ENCODE measurements around the gene LSM11.

- TF ChIP-seq MXI1 (IDR thresholded peaks at IDR 0.05; ENCODE audit: borderline replicate concordance, low read depth, low read length) (no peak), NFE2L2 (IDR thresholded peaks at IDR 0.05; ENCODE audit: low read depth, low read length) (no peak), POLR2A (IDR thresholded peaks at IDR 0.05; ENCODE audit: low read depth, low read length) (no peak), MAFK (IDR thresholded peaks at IDR 0.05; ENCODE audit: low read depth, low read length) (no peak), RAD21 (IDR thresholded peaks at IDR 0.05; ENCODE audit: low read length) (no peak), RFX5 (IDR thresholded peaks at IDR 0.05; ENCODE audit: low read depth, low read length) (no peak), CEBPB (IDR thresholded peaks at IDR 0.05; ENCODE audit: low read depth, low read length) (no peak), FOS (IDR thresholded peaks at IDR 0.05; ENCODE audit: low read depth, low read length) (no peak), SMC3 (IDR thresholded peaks at IDR 0.05; ENCODE audit: low read depth, low read length) (no peak), MAZ (IDR thresholded peaks at IDR 0.05; ENCODE audit: borderline replicate concordance, low read depth, low read length) (no peak), RCOR1 (IDR thresholded peaks at IDR 0.05; ENCODE audit: insufficient replicate concordance, low read length) (no peak)
- TF ChIP-seq, protein P1, sequence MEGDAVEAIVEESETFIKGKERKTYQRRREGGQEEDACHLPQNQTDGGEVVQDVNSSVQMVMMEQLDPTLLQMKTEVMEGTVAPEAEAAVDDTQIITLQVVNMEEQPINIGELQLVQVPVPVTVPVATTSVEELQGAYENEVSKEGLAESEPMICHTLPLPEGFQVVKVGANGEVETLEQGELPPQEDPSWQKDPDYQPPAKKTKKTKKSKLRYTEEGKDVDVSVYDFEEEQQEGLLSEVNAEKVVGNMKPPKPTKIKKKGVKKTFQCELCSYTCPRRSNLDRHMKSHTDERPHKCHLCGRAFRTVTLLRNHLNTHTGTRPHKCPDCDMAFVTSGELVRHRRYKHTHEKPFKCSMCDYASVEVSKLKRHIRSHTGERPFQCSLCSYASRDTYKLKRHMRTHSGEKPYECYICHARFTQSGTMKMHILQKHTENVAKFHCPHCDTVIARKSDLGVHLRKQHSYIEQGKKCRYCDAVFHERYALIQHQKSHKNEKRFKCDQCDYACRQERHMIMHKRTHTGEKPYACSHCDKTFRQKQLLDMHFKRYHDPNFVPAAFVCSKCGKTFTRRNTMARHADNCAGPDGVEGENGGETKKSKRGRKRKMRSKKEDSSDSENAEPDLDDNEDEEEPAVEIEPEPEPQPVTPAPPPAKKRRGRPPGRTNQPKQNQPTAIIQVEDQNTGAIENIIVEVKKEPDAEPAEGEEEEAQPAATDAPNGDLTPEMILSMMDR (conservative IDR thresholded peaks at IDR 0.05; ENCODE audit: low read depth, low read length): no peak
- TF ChIP-seq, protein P2, sequence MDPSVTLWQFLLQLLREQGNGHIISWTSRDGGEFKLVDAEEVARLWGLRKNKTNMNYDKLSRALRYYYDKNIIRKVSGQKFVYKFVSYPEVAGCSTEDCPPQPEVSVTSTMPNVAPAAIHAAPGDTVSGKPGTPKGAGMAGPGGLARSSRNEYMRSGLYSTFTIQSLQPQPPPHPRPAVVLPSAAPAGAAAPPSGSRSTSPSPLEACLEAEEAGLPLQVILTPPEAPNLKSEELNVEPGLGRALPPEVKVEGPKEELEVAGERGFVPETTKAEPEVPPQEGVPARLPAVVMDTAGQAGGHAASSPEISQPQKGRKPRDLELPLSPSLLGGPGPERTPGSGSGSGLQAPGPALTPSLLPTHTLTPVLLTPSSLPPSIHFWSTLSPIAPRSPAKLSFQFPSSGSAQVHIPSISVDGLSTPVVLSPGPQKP (IDR thresholded peaks at IDR 0.05; ENCODE audit: borderline replicate concordance, low read depth, low read length): no peak
Observed at GRCh38 chr5:157756122-157756521, 12.6 kb downstream of the LSM11 start.
